Hematopoietic multipotent progenitor cell treated with erythropoietin and hydrocortisone succinate and interleukin-3 and kit ligand, for 15 days (in vitro differentiated cells): ENCODE data around the gene EPB41.
A peak's percentile ranks its signal among the peaks of the same experiment; 100 is the strongest.
"Not testable (repeated sequence)": the region's sequence is repeated elsewhere in the genome, so short reads cannot be mapped to it uniquely, and the experiment has no call there.

Experiments
- DNase-seq: peaks from one replicate; pipeline ENCODE4 v3.0.0-alpha.2; 2015; ENCODE audit warnings: low spot score

Gene EPB41

GRCh38 chr1:29112705-29113412 lies 198.5 kb downstream of the EPB41 start:
- no peak for DNase-seq

DNA sequence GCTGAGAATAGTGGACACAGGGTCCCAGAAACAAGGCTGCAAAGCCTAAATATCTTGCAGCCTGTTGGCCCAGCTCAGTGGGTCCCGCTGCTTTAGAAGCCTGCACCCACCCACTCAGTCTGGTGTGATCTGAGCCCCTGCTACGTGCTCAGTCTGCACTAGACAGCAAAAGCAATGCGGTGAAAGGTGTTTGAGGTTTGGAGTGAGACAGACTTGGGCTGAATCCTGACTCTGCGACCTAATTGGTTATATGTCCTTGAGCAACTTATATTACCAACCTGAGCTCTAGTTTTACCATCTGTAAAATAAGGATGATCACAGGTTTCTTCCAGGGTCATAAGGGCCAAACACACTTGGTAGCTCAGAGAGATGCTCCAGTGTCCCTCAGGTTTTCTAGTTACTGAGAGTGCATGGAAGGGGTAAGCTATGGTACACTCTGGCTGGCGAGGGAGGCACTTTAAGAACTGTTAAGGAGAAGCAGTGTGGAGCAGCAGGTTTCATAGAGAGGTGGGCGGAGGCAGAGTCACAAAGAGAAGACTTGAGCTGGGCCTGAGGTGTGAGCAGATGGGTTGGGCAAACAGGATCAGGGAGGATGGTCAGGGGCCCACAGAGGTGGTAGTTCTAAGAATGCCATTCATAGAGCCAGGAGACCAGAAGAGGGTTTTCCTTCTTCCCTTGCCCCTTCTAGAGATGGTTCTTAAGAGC lies 199.2 kb downstream of the EPB41 start:
- DNase-seq: no peak

GRCh38 chr1:29114654-29115053 lies 200.3 kb downstream of the EPB41 start:
- DNase-seq: no peak

DNA sequence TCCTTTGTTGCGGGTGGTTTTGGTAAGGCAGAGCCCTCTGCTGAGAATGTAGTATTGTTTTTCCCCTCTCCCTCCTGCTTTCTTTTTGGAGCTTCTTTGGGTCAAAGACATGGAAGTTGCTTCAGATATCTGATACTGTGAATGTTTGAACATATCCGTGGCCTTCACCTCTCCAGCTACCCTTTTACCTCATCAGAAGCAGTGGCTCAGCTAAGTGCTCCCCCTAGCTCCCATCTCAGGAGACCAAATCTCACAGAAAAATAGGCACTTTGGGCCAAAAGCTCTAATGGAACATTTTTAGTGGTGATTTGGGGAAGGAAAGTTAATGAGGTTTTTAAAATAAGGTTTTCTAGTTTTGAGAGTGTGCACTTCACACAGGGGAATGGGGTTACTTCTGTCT lies 203.0 kb downstream of the EPB41 start:
- DNase-seq: no peak

DNA sequence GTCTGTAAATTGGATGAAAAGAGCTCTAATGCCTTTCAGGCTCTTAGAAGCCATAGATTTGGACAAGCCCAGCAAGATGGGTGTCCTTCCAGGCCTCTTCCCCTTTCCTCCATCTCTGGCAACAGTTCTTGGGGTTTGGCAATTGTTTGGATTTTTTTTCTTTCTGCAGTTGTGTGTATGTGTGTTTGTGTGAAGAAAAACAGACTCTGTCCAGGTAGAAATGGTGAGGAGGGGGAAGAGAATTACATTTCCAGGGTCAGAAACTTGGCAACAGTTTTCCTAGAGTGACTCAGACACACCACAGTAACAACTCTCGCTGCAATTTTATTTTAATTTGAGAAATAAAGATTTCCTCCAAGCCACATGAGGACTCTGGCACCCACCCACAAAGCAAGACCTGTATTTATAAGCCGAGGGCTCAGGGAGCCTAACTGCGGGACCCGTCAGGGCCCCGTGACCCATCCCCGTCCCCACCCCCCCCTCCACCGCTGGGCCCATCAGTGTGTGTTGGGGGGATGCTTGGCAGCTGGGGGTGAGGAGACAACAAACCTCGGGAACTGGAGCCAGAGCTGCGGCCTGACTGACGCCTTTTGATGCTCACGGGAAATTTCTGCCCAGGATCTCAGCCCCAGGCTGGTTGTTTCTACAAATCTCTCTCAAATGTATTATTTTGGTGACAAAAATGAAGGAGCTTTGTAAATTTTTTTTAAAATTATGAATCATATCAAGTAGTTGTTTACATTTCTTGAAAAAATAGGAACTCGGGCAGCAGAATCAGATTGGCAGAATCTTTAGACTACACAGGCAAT lies 205.0 kb downstream of the EPB41 start:
- DNase-seq: no peak

GRCh38 chr1:29120367-29120766 lies 206.0 kb downstream of the EPB41 start:
- no peak for DNase-seq

- DNase-seq: peak; percentile 75
Measured at GRCh38 chr1:29120947-29121485, 206.6 kb downstream of the EPB41 start.

DNA sequence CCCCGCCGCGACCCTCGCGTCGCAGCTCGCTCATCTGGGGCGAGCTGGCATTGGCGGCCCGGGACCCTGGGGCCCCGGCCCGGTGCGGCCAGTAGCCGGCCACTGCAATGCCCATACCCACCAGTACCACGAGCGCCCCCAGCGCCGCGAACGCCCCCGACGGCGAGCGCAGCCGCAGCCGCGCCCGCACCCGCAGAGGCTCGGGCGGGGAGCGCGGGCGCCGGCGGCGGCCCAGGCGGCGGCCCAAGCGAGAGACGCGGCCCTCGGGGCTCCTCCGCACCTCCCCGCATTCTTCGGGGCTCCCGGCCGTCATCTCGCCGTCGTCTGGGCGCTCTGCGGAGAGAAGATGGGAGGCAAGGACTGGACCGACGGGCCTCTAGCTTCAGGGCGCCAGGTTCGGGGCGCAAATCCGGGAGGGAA lies 207.2 kb downstream of the EPB41 start:
- no peak for DNase-seq

- no peak for DNase-seq
Measured at GRCh38 chr1:29121936-29122681, 207.7 kb downstream of the EPB41 start.

DNA sequence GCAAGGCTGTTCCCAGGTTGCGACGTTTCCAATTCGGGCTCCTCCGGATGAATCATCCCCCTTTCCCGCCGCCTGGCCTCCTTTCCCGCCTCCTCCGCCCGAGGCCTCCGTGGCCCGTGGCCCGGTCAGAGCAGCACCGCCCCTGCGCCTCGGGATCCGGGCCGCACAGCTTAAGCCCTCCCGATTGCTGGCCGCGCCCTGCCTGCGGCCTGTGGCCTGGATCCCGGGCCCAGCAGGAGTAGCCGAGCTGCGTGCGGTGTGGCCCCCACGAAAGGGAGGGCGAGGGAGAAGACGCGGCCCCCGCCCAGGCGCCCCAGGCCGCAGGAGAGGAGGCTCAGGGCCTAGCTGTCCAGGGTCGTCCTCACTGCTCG lies 208.3 kb downstream of the EPB41 start:
- DNase-seq: no peak

DNA sequence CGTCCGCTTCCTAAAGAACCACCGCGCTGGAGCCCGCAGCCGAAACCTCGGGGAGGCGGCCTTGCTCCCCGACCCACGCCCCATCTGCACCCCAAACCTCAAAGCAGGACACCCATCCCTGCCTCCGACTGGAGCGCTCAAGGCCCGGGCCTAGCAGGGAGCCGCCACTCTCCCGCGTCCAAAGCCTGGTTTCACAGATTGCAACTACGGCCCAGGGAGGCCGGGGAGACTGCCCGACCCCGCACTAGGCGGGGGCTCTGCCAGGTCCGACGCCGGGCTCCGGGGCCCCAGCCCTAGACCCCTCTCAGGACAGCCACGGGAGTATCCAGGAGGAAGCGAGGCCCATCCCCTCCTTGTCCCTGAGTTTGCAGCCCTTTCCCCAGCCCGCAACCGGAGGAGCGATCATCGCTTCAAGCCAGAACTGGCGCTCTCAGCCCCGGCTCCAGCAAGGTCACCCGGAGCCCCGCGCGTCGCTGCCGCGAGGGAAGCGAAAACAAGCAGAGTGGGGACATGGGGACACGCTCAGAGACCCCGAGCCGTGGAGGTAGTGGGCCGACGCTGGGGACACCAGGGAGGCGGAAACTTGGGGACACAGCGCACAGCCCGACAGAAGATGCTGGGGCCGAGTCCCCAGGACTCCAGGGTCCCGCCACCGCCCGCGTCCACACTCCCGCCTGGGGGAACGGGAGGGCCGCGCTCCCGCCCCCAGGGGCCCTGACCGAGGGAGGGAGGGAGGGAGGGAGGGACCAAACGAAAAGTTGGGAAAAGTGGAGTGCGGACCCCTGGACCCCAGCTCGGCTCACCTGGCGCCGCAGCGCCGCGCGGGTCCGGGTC lies 208.9 kb downstream of the EPB41 start:
- no peak for DNase-seq

GRCh38 chr1:29123887-29124365 lies 209.6 kb downstream of the EPB41 start, which contains the start of gene TMEM200B:
Gene TMEM200B, minus strand, starts transcription at chr1:29123903. Its CDS starts 2,075 bp downstream, at chr1:29121828.
- DNase-seq: no peak

GRCh38 chr1:29124366-29125236 lies 210.2 kb downstream of the EPB41 start:
- no peak for DNase-seq

DNA sequence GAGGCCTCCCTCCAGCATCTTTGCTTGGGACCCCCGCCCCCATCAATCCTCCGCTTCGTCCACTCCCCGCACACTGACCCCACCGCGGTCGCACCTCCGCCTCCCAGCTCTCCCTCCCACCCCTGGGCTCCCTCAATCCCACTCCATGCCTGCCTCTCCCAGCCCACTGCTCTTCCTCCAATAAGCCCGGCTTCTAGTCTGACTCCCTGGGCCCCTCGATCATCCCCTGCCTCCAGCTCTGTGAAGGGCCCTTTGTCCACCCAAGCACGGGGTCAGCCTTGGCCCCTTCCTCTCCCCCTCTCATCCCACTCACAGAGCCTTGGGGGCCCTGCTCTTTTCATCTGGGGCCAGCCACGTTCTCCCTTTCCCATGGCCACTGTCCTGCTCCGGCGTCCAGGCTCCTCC lies 210.9 kb downstream of the EPB41 start:
- no peak for DNase-seq

DNA sequence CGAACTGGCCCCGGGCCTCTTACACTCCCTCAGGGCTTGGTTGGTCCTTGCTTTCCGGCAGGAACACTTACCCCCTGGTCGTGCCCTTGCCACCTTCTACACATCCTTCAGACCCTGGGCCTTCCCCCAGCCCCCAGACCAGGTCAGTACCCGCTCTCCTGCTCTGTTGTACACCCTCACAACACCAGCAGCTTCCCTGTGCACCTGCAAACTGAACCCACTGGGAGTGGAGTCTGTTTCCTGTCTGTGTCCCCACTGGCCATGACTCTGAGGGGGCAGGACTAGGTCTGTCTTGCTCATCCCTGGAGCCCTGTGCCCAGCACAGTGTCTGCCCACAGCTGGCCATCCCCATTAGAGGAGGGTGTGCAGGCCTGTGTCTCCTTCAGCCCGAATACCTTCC lies 211.4 kb downstream of the EPB41 start:
- DNase-seq: no peak

- no peak for DNase-seq
Measured at GRCh38 chr1:29126198-29126597, 211.8 kb downstream of the EPB41 start.

- no peak for DNase-seq
Measured at GRCh38 chr1:29128739-29129138, 214.4 kb downstream of the EPB41 start.

DNA sequence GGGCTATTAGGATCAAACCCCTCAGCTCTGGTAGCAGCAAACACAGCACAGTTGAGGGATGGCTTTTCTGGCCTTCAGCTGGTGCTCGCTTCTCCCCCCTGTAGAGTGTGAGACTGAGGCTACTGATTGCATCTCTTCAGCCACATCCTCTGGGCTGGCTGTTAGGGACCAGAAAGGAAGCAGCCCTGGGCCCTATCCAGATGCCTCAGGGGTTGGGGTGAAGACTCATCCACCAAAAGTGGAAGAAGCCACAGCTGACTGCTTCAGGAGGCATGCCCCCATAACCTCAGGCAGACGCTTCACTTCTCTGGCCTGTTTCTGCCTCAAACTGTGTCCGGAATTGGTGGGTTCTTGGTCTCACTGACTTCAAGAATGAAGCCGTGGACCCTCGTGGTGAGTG lies 215.5 kb downstream of the EPB41 start:
- no peak for DNase-seq

- not testable (repeated sequence) for DNase-seq
Measured at GRCh38 chr1:29131056-29131455, 216.7 kb downstream of the EPB41 start.
